ENCODE measurements around the gene CHCT1.
"Not testable (repeated sequence)": the region's sequence is repeated elsewhere in the genome, so short reads cannot be mapped to it uniquely, and the experiment has no call there.

CHCT1 gene

GRCh38 chr17:60422162-60422665 is at the start of gene CHCT1:
CHCT1 (plus strand) TSS chr17:60422489; CDS start chr17:60422593, 104 bp downstream.
- DNase-seq: no peak

GRCh38 chr17:60372790-60373483 is 49.4 kb upstream of the CHCT1 start:
- DNase-seq: no peak

- DNase-seq: not testable (repeated sequence)
Observed at GRCh38 chr17:60378187-60378586, 44.1 kb upstream of the CHCT1 start.

- not testable (repeated sequence) for DNase-seq
Observed at GRCh38 chr17:60379461-60379860, 42.8 kb upstream of the CHCT1 start.

- DNase-seq: no peak
Observed at GRCh38 chr17:60381958-60382357, 40.3 kb upstream of the CHCT1 start.

- no peak for DNase-seq
Observed at GRCh38 chr17:60383379-60383778, 38.9 kb upstream of the CHCT1 start.

- not testable (repeated sequence) for DNase-seq
Observed at GRCh38 chr17:60384921-60385320, 37.4 kb upstream of the CHCT1 start.

- no peak for DNase-seq
Observed at GRCh38 chr17:60386147-60387058, 35.9 kb upstream of the CHCT1 start.

GRCh38 chr17:60387666-60388065 is 34.6 kb upstream of the CHCT1 start:
- no peak for DNase-seq

GRCh38 chr17:60388742-60389141 is 33.5 kb upstream of the CHCT1 start:
- no peak for DNase-seq

GRCh38 chr17:60390186-60390585 is 32.1 kb upstream of the CHCT1 start:
- DNase-seq: no peak

- peak; percentile 23 for DNase-seq
Observed at GRCh38 chr17:60390925-60391470, 31.3 kb upstream of the CHCT1 start.

GRCh38 chr17:60391471-60392041 is 30.7 kb upstream of the CHCT1 start:
- no peak for DNase-seq

GRCh38 chr17:60392042-60392844 is 30.0 kb upstream of the CHCT1 start, which contains the start of gene USP32:
USP32 (minus strand) TSS chr17:60392133; CDS start chr17:60391939, 194 bp downstream.
- peak; percentile 99 for DNase-seq

GRCh38 chr17:60392845-60393702 is 29.2 kb upstream of the CHCT1 start:
- DNase-seq: peak; percentile 28

- no peak for DNase-seq
Observed at GRCh38 chr17:60393840-60394723, 28.2 kb upstream of the CHCT1 start.

GRCh38 chr17:60395508-60396065 is 26.7 kb upstream of the CHCT1 start:
- DNase-seq: no peak

- no peak for DNase-seq
Observed at GRCh38 chr17:60396412-60396811, 25.9 kb upstream of the CHCT1 start.

- no peak for DNase-seq
Observed at GRCh38 chr17:60398227-60398959, 23.9 kb upstream of the CHCT1 start.

All from CD4-positive, alpha-beta T cell treated with Interleukin-6 for 4 hours (primary cell).